ENCODE data around the gene PCDHGA1.

The PCDHGA1 gene

GRCh38 chr5:141490771-141491170, 160.5 kb downstream of the PCDHGA1 start:
- no peak for DNase-seq (ENCODE audit: low read depth, low spot score)

DNA sequence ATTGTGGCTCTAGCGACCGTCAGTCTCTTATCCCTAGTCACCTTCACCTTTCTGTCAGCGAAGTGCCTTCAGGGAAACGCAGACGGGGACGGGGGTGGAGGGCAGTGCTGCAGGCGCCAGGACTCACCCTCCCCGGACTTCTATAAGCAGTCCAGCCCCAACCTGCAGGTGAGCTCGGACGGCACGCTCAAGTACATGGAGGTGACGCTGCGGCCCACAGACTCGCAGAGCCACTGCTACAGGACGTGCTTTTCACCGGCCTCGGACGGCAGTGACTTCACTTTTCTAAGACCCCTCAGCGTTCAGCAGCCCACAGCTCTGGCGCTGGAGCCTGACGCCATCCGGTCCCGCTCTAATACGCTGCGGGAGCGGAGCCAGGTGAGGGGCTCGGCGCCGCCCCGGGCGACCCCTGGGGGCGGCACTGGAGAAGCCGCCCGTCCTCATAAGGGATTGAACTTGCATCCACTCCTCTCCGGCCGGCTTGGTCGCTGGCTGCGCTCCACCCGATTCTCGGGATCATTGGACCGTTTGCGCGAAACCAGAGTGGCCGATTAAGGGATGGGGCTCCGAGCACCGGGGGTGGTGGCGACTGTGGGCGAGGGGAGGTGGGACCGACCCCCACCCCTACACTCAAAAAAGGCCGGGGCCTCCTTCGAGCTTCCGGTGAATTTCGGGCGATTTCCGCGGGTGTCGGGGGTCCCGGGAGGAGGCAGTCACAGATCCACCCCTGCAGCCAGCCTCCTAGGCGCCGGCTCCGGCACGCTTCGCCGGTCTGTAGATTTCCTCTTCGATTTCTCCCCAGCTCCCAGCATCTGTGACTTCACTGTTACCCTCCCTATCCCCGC, 161.2 kb downstream of the PCDHGA1 start:
- DNase-seq (ENCODE audit: low read depth, low spot score) = no peak

DNA sequence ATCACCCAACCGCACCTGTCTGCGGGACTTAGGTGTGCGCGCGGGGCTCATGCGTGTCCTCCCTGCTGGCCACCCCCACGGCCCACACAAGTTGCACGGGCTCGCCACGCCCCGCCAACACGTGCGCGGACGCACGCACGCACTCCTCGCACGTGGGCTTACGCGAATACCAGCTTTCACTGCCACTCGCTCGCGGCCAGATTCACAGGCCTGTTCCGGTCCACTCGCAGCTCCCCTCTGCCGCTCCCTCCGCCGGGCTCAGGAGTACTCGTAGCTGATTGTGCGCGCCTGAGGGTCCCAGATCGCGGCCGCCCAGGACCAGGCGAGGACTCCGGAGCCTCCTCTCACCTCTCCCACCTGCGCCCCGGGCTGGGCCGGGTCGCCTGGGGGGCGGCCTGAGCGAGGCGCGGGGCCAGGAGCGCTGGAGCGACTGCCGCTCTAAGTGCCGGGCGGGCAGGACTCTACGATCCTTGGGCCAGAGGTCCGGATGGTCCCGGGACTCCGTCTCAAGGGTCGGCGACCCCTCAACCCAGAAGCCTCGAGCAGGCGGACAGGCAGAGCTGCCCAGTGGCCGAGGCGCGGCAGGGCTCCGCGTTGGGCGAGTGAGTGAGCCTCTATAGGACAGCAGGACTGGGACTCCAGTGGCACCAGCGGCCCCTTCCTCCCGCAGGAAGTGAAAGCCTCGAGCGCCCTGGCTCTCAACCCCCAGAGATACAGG, 162.0 kb downstream of the PCDHGA1 start:
- DNase-seq (ENCODE audit: low read depth, low spot score) = no peak

DNA sequence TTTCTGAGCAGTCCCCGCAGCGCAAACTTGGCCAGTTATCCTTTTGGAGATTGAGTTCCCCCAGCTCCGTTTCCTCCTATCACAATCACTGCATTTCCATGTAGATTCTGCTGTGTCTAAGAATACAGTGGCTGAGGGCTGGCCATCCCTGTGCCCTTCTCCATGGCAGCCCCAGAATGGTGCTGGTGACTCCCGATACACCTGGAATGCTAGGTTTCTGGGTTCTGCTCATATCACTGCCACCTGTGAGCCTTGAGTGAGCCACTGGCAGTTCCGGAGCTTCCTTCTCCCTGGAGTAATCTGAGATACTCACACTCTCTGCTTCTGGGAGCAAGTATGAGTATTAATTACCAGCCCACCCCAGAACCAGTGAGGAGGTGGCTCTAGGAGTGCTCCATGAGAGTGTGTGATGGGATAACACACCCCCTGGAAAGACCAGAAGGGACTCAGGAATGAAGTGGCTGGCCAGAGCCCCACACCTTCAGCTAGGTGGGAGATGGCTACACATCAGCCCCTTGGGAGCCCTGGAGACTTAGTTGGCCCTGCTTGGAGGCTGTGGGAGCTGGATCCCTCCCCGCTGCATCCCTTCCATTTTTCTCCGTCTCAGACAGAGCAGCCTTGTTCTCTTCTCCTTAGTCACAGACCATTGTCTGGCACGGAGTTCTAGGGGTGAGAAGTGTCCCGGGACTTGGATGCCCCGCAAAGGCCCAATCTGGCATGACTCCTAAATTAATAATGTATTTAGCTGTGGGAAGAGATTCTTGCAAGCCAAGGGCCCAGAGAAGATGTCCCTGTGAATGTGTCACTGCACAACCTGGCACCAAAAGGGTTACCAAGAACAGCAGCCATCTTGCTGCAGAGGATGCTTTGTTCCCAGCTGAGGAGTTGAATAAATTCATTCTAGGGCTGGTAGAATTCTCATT, 163.4 kb downstream of the PCDHGA1 start:
- peak; percentile 79 for DNase-seq (ENCODE audit: low read depth, low spot score)

GRCh38 chr5:141494761-141495452, 164.6 kb downstream of the PCDHGA1 start:
- DNase-seq (ENCODE audit: low read depth, low spot score) = peak; percentile 71

DNA sequence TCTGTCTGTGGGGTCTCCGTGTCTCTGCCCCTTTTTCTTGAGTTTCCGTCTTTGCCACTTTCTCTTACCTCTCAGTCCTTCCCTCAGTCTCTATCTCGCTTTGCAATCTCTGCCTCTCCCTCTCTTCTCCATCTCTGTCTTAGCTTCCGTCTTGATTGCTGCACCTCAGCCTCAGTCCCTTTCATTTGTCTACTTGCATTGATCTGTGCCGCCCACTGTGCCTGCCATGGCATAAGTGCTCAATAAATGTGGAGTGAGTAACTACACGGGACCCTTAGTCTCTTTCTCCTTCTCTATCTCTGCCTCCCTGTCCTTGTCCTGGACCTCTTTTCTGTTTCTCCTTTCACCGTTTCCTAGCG, 165.1 kb downstream of the PCDHGA1 start:
- DNase-seq (ENCODE audit: low read depth, low spot score) = no peak

DNA sequence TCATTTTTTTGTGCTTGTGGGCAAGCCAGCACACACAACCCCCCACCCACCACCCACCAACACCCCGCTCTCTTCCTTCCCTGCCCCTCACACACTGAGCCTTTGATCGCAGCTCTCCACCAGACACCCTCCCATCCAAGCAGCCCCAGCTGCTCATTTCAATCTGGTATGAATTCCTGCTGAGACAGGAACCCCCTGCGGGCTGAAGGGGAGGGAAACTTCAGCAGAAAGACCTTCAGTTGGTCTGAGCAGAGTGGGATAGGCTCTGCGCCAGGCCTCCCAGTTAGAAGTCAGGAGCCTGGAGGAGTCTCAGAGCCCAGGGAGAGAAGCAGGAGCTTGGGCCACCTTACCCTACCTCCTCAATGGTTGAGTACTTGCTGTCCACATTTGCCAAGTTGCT, 165.7 kb downstream of the PCDHGA1 start:
- DNase-seq (ENCODE audit: low read depth, low spot score) = peak; percentile 80

- DNase-seq (ENCODE audit: low read depth, low spot score) = no peak
These were observed 171.4 kb downstream of the PCDHGA1 start for GRCh38 chr5:141501761-141502160.

GRCh38 chr5:141503681-141504080, 173.4 kb downstream of the PCDHGA1 start:
- no peak for DNase-seq (ENCODE audit: low read depth, low spot score)

GRCh38 chr5:141504216-141504615, 173.9 kb downstream of the PCDHGA1 start:
- DNase-seq (ENCODE audit: low read depth, low spot score) = no peak

DNA sequence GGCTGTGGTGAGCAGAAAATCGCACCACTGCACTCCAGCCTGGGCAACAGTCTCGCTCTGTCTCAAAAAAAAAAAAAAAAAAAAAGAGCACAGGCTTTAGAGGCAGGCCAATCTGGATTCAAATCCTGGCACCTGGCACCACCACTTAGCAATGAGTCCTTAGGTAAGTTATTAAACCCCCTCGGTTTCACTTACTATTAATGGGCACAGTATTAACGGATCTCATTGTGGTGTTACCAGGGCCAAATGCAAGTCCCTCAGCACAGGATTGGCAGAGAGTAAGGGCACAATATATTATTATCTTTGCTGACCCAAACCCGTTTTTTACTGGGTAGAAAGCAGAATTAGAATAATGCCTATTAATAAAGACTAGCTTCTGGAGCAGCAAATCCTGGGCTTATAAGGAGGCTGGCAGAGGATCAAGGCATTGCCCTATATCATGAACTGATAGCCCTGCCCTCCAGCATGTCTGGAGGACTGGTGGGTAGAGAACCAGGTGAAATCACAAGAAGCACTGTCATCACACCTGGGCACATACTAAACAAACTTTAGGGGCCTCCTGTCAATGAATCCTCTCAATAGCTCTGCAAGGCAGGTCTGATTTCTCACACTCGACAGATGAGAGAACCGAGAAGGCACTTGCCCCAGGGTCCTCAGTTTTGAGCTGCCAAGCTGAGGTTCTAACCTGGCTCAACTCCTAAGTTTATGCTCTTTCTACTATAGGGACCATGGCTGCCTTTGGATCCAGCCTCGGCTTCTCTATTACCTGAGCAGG, 176.3 kb downstream of the PCDHGA1 start:
- DNase-seq (ENCODE audit: low read depth, low spot score) = no peak

DNA sequence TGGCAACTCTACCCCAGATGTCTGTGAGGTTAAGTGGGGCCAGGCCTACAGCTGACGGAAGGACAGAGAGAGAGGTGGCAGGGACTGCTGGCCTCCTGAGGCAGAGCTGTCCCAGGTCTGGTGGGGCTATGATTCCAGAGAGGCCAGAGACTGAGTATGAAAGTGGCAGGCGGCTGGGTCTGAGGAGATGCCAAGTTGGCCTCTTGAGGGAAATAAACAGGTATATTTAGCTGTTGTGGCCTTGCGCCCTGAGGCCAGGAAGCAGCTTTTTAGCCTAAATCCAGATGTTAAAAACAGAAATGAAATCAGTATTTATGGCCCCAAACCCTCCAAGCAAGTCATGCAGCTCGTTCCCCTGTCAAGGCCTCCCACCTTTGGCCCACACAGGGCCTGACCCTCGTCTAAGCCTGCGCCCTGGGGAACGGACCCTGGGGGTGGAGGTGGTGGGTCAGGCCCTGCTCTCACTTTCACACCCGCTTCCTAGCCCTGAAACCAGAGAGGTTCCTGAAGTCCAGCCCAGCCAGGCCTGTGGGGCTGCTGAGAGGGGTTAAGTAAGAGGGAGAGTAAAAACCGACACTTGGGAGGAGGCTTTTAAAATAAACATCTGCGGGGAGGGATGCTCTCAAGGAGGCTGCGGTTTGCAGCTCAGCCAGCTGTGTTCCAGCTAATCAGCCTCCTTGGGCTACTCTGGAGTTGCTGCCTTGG, 177.2 kb downstream of the PCDHGA1 start:
- peak; percentile 52 for DNase-seq (ENCODE audit: low read depth, low spot score)

- DNase-seq (ENCODE audit: low read depth, low spot score) = no peak
These were observed 178.1 kb downstream of the PCDHGA1 start for GRCh38 chr5:141508440-141508797.

DNA sequence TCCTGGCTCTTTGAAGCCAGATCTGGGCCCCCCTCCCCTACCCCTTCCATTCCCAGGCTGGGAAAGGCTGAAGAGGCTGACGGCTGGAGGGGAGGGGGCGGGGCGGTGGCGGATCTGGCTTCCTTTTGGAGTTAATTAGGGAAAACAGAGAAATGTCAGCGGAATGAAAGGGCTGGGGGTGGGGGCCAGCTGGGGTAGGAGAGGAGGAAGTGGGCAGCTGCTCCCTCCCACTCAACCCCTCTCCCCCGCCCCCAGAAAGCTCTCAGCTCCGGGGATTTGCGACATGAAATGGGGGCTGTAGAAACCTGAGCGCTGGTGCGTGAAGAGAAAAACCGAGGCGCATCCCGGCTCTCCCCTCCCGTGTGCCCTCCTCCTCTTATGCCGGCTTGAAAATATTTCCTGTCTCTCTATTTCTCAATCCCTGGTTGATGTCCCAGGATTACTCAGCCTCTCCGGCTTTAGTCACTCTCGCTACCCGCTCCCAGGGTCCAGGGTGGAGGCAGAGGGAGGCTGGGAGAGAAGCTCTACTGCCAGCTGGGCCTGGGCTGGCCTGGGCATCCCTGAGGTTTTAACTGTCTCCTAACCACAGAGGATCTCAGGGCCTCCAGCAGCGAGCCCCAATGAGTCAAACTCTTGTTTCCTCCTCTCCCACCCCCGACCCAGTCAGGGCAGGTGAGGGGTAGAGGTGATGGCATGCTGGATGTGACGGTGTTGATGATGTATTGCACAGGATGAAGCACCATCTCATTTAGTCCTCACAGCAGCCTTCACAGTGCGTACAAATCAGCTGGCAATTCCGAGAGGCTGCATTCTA, 178.7 kb downstream of the PCDHGA1 start:
- DNase-seq (ENCODE audit: low read depth, low spot score) = peak; percentile 89

DNA sequence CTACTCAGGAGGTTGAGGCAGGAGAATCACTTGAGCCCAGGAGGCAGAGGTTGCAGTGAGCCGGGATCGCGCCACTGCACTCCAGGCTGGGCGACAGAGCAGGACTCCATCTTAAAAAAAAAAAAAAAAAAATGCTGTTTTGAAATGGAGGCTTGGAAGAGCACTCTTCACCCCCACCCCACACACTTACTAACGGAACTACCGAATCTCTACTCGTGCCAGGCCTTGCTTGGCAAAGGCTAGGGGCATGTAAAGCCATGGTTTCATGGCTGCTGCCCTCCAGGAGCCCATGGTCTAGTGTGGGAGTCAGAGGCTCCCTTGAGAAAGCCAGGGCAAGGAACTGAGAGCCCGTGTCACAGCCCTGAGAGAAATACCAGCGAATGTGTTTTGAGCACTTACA, 179.8 kb downstream of the PCDHGA1 start:
- no peak for DNase-seq (ENCODE audit: low read depth, low spot score)

GRCh38 chr5:141510850-141511601, 180.7 kb downstream of the PCDHGA1 start:
- DNase-seq (ENCODE audit: low read depth, low spot score) = no peak

- DNase-seq (ENCODE audit: low read depth, low spot score) = no peak
These were observed 181.5 kb downstream of the PCDHGA1 start for GRCh38 chr5:141511771-141512325.

DNA sequence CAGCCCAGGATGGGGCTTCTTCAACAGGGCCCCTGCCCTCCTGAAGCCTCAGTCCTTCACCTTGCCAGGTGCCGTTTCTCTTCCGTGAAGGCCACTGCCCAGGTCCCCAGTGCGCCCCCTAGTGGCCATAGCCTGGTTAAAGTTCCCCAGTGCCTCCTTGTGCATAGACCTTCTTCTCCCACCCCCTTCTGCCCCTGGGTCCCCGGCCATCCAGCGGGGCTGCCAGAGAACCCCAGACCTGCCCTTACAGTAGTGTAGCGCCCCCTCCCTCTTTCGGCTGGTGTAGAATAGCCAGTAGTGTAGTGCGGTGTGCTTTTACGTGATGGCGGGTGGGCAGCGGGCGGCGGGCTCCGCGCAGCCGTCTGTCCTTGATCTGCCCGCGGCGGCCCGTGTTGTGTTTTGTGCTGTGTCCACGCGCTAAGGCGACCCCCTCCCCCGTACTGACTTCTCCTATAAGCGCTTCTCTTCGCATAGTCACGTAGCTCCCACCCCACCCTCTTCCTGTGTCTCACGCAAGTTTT, 182.1 kb downstream of the PCDHGA1 start:
- DNase-seq (ENCODE audit: low read depth, low spot score) = peak; percentile 85

All from astrocyte of the hippocampus (primary cell).